ENCODE measurements around the gene SERPINE1. TPM values are rescaled to one million over a fixed set of nuclear protein-coding genes. Genes with fewer than 3 reads are reported as not detected.

Gene SERPINE1
- total and polyA plus RNA-seq, 2 of the 13 experiments (the other 11 are each of a cell fraction or from before 2014, with no cell fraction given) = 21.2 to 1,576 TPM

DNA sequence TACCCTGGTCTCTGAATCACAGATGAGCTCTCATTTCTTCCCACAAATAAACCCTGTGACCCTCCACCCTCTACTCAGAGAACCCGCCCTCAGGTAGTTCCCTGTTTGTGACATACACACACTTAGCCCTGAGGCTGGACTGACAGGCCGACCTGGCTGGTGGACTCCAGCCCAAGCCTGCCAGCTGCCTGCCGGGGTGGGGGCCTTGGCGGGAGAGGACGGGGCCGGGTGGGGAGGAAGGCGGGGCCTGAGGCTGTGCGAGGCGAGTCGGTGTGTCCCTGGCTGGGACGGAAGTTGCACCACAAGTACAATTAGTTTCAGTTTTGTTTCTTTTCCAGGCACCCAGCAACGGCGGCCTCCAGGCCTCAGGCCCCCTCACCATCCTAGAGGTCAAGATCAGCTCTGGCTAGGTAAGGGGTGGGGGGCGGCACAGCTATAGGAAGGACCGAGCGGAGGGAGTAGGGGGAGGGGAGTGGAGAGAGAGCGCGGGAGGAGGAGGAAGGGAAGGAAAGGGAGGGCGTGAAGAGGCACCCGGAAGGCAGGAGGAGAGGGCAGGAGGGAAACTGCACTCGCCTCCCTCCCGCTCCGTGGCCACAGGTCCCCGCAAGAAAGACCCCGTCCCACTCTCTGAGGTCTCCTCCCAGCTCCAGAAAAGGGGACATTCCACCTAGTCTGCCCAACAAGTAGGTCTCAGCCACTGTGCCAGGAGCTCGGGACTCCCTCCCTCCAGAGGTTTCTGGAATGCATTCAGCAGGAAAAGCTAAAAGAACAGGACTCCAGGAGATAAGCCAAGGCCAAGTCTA, 41.5 kb upstream of the SERPINE1 start, which contains the start of gene TRIM56 (continued):
- TF ChIP-seq, protein P1, sequence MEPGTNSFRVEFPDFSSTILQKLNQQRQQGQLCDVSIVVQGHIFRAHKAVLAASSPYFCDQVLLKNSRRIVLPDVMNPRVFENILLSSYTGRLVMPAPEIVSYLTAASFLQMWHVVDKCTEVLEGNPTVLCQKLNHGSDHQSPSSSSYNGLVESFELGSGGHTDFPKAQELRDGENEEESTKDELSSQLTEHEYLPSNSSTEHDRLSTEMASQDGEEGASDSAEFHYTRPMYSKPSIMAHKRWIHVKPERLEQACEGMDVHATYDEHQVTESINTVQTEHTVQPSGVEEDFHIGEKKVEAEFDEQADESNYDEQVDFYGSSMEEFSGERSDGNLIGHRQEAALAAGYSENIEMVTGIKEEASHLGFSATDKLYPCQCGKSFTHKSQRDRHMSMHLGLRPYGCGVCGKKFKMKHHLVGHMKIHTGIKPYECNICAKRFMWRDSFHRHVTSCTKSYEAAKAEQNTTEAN (CRISPR knock-in tag; conservative IDR thresholded peaks at IDR 0.05) = no peak
- TF ChIP-seq BCL6 (CRISPR knock-in tag; IDR thresholded peaks at IDR 0.05) = peak; percentile 13; the same call in 1 of the 2 replicates
- TF ChIP-seq, protein P2, sequence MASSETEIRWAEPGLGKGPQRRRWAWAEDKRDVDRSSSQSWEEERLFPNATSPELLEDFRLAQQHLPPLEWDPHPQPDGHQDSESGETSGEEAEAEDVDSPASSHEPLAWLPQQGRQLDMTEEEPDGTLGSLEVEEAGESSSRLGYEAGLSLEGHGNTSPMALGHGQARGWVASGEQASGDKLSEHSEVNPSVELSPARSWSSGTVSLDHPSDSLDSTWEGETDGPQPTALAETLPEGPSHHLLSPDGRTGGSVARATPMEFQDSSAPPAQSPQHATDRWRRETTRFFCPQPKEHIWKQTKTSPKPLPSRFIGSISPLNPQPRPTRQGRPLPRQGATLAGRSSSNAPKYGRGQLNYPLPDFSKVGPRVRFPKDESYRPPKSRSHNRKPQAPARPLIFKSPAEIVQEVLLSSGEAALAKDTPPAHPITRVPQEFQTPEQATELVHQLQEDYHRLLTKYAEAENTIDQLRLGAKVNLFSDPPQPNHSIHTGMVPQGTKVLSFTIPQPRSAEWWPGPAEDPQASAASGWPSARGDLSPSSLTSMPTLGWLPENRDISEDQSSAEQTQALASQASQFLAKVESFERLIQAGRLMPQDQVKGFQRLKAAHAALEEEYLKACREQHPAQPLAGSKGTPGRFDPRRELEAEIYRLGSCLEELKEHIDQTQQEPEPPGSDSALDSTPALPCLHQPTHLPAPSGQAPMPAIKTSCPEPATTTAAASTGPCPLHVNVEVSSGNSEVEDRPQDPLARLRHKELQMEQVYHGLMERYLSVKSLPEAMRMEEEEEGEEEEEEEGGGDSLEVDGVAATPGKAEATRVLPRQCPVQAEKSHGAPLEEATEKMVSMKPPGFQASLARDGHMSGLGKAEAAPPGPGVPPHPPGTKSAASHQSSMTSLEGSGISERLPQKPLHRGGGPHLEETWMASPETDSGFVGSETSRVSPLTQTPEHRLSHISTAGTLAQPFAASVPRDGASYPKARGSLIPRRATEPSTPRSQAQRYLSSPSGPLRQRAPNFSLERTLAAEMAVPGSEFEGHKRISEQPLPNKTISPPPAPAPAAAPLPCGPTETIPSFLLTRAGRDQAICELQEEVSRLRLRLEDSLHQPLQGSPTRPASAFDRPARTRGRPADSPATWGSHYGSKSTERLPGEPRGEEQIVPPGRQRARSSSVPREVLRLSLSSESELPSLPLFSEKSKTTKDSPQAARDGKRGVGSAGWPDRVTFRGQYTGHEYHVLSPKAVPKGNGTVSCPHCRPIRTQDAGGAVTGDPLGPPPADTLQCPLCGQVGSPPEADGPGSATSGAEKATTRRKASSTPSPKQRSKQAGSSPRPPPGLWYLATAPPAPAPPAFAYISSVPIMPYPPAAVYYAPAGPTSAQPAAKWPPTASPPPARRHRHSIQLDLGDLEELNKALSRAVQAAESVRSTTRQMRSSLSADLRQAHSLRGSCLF (CRISPR knock-in tag; IDR thresholded peaks at IDR 0.05; ENCODE audit: borderline replicate concordance) = no peak
- TF ChIP-seq FOXJ3 (CRISPR knock-in tag; IDR thresholded peaks at IDR 0.05; ENCODE audit: borderline replicate concordance) = no peak
- no peak for TF ChIP-seq ZNF557 (CRISPR knock-in tag; IDR thresholded peaks at IDR 0.05)
- TF ChIP-seq TRIM24 (CRISPR knock-in tag; IDR thresholded peaks at IDR 0.05) = no peak
- no peak for TF ChIP-seq SMARCE1 (IDR thresholded peaks at IDR 0.05; ENCODE audit: borderline replicate concordance)
- TF ChIP-seq, protein P3, sequence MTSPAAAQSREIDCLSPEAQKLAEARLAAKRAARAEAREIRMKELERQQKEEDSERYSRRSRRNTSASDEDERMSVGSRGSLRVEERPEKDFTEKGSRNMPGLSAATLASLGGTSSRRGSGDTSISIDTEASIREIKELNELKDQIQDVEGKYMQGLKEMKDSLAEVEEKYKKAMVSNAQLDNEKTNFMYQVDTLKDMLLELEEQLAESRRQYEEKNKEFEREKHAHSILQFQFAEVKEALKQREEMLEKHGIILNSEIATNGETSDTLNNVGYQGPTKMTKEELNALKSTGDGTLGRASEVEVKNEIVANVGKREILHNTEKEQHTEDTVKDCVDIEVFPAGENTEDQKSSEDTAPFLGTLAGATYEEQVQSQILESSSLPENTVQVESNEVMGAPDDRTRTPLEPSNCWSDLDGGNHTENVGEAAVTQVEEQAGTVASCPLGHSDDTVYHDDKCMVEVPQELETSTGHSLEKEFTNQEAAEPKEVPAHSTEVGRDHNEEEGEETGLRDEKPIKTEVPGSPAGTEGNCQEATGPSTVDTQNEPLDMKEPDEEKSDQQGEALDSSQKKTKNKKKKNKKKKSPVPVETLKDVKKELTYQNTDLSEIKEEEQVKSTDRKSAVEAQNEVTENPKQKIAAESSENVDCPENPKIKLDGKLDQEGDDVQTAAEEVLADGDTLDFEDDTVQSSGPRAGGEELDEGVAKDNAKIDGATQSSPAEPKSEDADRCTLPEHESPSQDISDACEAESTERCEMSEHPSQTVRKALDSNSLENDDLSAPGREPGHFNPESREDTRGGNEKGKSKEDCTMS (CRISPR knock-in tag; conservative IDR thresholded peaks at IDR 0.05) = 0 out of 2 replicates have a peak, but pooled peaks have one; percentile 33
- TF ChIP-seq KLF6 (CRISPR knock-in tag; IDR thresholded peaks at IDR 0.05) = no peak
- no peak for TF ChIP-seq CAMTA2 (CRISPR knock-in tag; IDR thresholded peaks at IDR 0.05; ENCODE audit: borderline replicate concordance)
- no peak for TF ChIP-seq AHDC1 (CRISPR knock-in tag; IDR thresholded peaks at IDR 0.05; ENCODE audit: borderline replicate concordance)
- no peak for TF ChIP-seq ZNF768 (CRISPR knock-in tag; IDR thresholded peaks at IDR 0.05)

All from HepG2 (cell line).